GM19099 (cell line): ENCODE data around the gene ST6GALNAC6.

ENCODE experiments used
- POLR2A ChIP-seq: IDR thresholded peaks from 3 replicates; pipeline ENCODE4 v1.6.1; 2011; ENCODE audit warnings: low read depth; ENCODE audit not compliant: insufficient read length; ENCODE audit errors: extremely low read depth

Gene ST6GALNAC6

GRCh38 chr9:127926906-127927200 is 27.4 kb upstream of the ST6GALNAC6 start:
- no peak for TF ChIP-seq POLR2A

- TF ChIP-seq POLR2A: no peak
These were observed 26.8 kb upstream of the ST6GALNAC6 start for GRCh38 chr9:127925959-127926905.

GRCh38 chr9:127924736-127925444 is 25.5 kb upstream of the ST6GALNAC6 start:
- TF ChIP-seq POLR2A: no peak

GRCh38 chr9:127923771-127924170 is 24.4 kb upstream of the ST6GALNAC6 start:
- TF ChIP-seq POLR2A: no peak

- no peak for TF ChIP-seq POLR2A
These were observed 23.6 kb upstream of the ST6GALNAC6 start for GRCh38 chr9:127923046-127923445.

- TF ChIP-seq POLR2A: no peak
These were observed 22.2 kb upstream of the ST6GALNAC6 start for GRCh38 chr9:127921557-127922120.

GRCh38 chr9:127920794-127921193 is 21.4 kb upstream of the ST6GALNAC6 start:
- no peak for TF ChIP-seq POLR2A

- no peak for TF ChIP-seq POLR2A
These were observed 19.9 kb upstream of the ST6GALNAC6 start for GRCh38 chr9:127919253-127919815.

- TF ChIP-seq POLR2A: no peak
These were observed 19.0 kb upstream of the ST6GALNAC6 start for GRCh38 chr9:127918183-127919107.

- TF ChIP-seq POLR2A: peak; percentile 29
These were observed 18.2 kb upstream of the ST6GALNAC6 start for GRCh38 chr9:127917603-127918002.

- peak; percentile 81 for TF ChIP-seq POLR2A
These were observed 17.5 kb upstream of the ST6GALNAC6 start, which contains the start of gene ST6GALNAC4 for GRCh38 chr9:127916720-127917581. Gene ST6GALNAC4, minus strand, starts transcription at chr9:127917041. Its CDS starts 622 bp downstream, at chr9:127916419.

- peak; percentile 68 for TF ChIP-seq POLR2A
These were observed 16.7 kb upstream of the ST6GALNAC6 start for GRCh38 chr9:127915801-127916719.
